GM23338 (cell line): ENCODE data around the gene TFAM.

Experiments
- CREB1 ChIP-seq: fragments of 250-450 bp; sonication (Bioruptor Pico); IDR thresholded peaks from 2 replicates; pipeline ENCODE4 v1.5.0; 2020; ENCODE audit warnings: low read depth, mild to moderate bottlenecking, moderate library complexity
- CTCF ChIP-seq, 2 experiments: fragments of 200-600 bp in 1 of 2; sonication (generic) in 1 of 2; conservative IDR thresholded peaks; 2 replicates each; pipeline versions ENCODE4 v1.5.1 to v1.6.1; 2016 to 2017; ENCODE audit warnings: antibody characterized with exemption in 2 of 2, low read depth in 2 of 2, mild to moderate bottlenecking in 2 of 2, moderate library complexity in 1 of 2
- EZH2 ChIP-seq: fragments of 200-600 bp; sonication (generic); IDR thresholded peaks from one replicate; pipeline ENCODE4 v1.8.0; 2017; ENCODE audit warnings: antibody characterized with exemption, mild to moderate bottlenecking, low read depth; ENCODE audit not compliant: unreplicated experiment
- EZH2phosphoT487 ChIP-seq: fragments of 200-600 bp; sonication (generic); IDR thresholded peaks from one replicate; pipeline ENCODE4 v1.8.1; 2018; ENCODE audit warnings: antibody characterized with exemption; ENCODE audit not compliant: unreplicated experiment
- JUNB ChIP-seq: IDR thresholded peaks from one replicate; pipeline ENCODE4 v1.6.1; 2016; ENCODE audit warnings: antibody characterized with exemption; ENCODE audit not compliant: unreplicated experiment
- NANOG ChIP-seq: IDR thresholded peaks from 2 replicates; pipeline ENCODE4 v1.6.1; 2016; ENCODE audit warnings: antibody characterized with exemption, borderline replicate concordance
- POLR2AphosphoS5 ChIP-seq: IDR thresholded peaks from 2 replicates; pipeline ENCODE4 v1.6.1; 2016; ENCODE audit warnings: antibody characterized with exemption, low read depth
- REST ChIP-seq: IDR thresholded peaks from one replicate; pipeline ENCODE4 v1.6.1; 2018; ENCODE audit warnings: antibody characterized with exemption; ENCODE audit not compliant: unreplicated experiment
- STAT1 ChIP-seq: IDR thresholded peaks from one replicate; pipeline ENCODE4 v1.6.1; 2016; ENCODE audit warnings: antibody characterized with exemption; ENCODE audit not compliant: unreplicated experiment

GRCh38 chr10:58440484-58440883, 55.3 kb downstream of the TFAM start:
- TF ChIP-seq EZH2: no peak
- TF ChIP-seq POLR2AphosphoS5: no peak
- no peak for TF ChIP-seq CTCF (conservative IDR thresholded peaks at IDR 0.05; ENCODE audit: low read depth in 2 of 2)
- no peak for TF ChIP-seq EZH2phosphoT487
- TF ChIP-seq REST: no peak
- TF ChIP-seq STAT1: no peak
- TF ChIP-seq JUNB: no peak
- TF ChIP-seq NANOG: no peak
- no peak for TF ChIP-seq CREB1 (CRISPR knock-in tag)
